Nephron (organoid): Measurements from ENCODE around the gene KSR2.

ENCODE experiments used
- H3K27ac Mint-ChIP-seq, 3 experiments: 2 replicates each; pipeline ENCODE4 v1.8.0; 2020; ENCODE audit warnings: mixed read lengths in 3 of 3, mild to moderate bottlenecking in 2 of 3, moderate library complexity in 1 of 3
- H3K27me3 Mint-ChIP-seq: 2 replicates; pipeline ENCODE4 v1.8.0; 2021; ENCODE audit warnings: low read depth, mild to moderate bottlenecking, moderate library complexity, mixed read lengths
- H3K36me3 Mint-ChIP-seq: 2 replicates; pipeline ENCODE4 v1.8.0; 2020; ENCODE audit warnings: low read depth, mixed read lengths
- H3K4me1 Mint-ChIP-seq: 2 replicates; pipeline ENCODE4 v1.8.0; 2020; ENCODE audit warnings: mixed read lengths
- H3K4me3 Mint-ChIP-seq, 3 experiments: 2 replicates each; pipeline ENCODE4 v1.8.0; 2020; ENCODE audit warnings: mild to moderate bottlenecking in 3 of 3, mixed read lengths in 3 of 3, moderate library complexity in 2 of 3
- H3K9me3 Mint-ChIP-seq: 2 replicates; pipeline ENCODE4 v1.8.0; 2020; ENCODE audit warnings: mixed read lengths
- CTCF ChIP-seq, 3 experiments: fragments of 200-600 bp; sonication (generic); IDR thresholded peaks; one replicate each; pipeline ENCODE4 v1.5.0; 2021; ENCODE audit warnings: antibody characterized with exemption in 3 of 3; ENCODE audit not compliant: unreplicated experiment in 3 of 3

KSR2 gene

DNA sequence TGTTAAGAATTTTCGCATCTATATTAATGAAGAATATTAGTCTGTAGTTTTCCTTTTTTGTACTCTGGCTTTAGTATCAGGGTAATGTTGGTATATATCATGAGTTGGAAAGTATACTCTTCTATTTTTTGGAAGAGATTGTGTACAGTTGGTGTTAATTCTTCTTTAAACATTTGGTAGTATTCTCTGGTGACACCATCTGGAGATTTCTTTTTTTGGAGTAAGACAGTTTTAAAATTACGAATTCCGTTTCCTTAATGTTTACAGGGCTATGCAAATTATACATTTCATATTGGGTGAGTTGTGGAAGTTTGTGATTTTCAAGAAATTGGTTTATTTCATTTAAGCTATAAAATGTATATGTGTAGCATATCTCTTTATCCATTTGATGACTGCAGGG is 423.6 kb downstream of the KSR2 start:
- H3K4me1 Mint-ChIP-seq: no peaks in the 10 kb centered on the region
- H3K9me3 Mint-ChIP-seq: peaks cover 19% of the 10 kb centered on the region
- H3K36me3 Mint-ChIP-seq: no peaks in the 10 kb centered on the region
- H3K27me3 Mint-ChIP-seq: peaks cover 42% of the 10 kb centered on the region
- no peak for TF ChIP-seq CTCF (IDR thresholded peaks at IDR 0.05; ENCODE audit: unreplicated experiment in 3 of 3)
- H3K27ac Mint-ChIP-seq: no peak overlapping the region
- H3K4me3 Mint-ChIP-seq: no peak overlapping the region

DNA sequence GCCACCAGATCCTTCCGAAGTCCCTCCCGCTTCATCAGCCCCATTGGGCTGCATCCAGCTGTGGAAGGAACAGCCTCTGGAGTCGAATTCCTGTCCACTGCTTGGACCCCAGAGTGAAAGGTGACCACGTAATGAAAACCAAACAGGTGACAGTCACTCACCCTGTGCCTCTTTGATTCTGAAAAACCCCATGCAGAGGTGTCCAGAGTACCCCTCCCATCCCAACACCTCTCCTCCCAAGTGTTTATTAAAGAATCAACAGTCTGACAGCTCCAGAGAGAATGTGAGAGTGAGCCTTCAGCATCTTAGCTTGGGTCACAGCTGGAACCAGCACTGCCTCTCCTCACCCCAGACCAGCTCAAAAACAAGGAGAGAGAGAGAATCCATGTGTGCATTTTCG is 428.8 kb downstream of the KSR2 start:
- H3K36me3 Mint-ChIP-seq: no peaks in the 10 kb centered on the region
- peaks cover 7% of the 10 kb centered on the region for H3K9me3 Mint-ChIP-seq
- no peaks in the 10 kb centered on the region for H3K4me1 Mint-ChIP-seq
- no peak overlapping the region for H3K27ac Mint-ChIP-seq
- no peak for TF ChIP-seq CTCF (IDR thresholded peaks at IDR 0.05; ENCODE audit: unreplicated experiment in 3 of 3)
- peaks cover 36% of the 10 kb centered on the region for H3K27me3 Mint-ChIP-seq
- no peak overlapping the region for H3K4me3 Mint-ChIP-seq

GRCh38 chr12:117538926-117539325 is 429.9 kb downstream of the KSR2 start:
- no peak for TF ChIP-seq CTCF (IDR thresholded peaks at IDR 0.05; ENCODE audit: unreplicated experiment in 3 of 3)
- Mint-ChIP-seq H3K27ac (no peak overlapping the region), H3K4me3 (no peak overlapping the region), H3K27me3 (peaks cover 38% of the 10 kb centered on the region), H3K4me1 (no peaks in the 10 kb centered on the region), H3K36me3 (no peaks in the 10 kb centered on the region), H3K9me3 (peaks cover 4% of the 10 kb centered on the region)

DNA sequence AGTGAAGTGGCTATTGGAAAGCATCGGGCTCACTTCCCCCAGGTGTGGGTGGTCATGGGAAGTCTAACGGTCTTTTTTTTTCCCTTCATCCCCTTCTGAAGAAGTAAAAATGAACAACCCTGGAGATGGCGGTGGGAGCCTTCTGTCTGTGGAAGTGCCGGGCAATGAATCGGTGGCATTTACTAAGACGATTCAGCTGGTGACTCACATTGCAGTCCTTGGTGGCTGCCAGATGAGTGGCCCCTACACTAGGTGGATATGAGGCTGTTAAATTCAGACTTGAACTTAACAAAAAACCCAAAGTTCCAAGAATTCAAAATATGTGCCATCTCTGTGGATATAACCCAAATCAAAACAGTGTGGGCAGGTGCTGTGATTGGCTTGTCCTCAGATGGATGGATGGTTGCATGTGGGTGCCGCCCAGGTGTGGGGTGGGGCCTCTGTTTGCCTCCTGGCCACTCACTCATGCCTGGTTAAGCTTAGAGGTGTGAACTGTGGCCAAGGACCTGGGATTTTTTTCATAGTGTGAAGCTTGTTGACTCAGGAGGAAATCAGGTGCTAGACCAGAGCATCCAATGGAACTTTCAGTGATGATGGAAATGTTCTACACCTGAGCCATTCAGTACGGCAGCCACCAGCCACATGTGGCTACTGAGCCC is 430.6 kb downstream of the KSR2 start:
- Mint-ChIP-seq H3K4me3 (no peak overlapping the region), H3K36me3 (no peaks in the 10 kb centered on the region), H3K27me3 (peaks cover 40% of the 10 kb centered on the region), H3K4me1 (peaks cover 7% of the 10 kb centered on the region), H3K27ac (no peak overlapping the region), H3K9me3 (peaks cover 2% of the 10 kb centered on the region)
- TF ChIP-seq CTCF (IDR thresholded peaks at IDR 0.05; ENCODE audit: unreplicated experiment in 3 of 3): no peak

DNA sequence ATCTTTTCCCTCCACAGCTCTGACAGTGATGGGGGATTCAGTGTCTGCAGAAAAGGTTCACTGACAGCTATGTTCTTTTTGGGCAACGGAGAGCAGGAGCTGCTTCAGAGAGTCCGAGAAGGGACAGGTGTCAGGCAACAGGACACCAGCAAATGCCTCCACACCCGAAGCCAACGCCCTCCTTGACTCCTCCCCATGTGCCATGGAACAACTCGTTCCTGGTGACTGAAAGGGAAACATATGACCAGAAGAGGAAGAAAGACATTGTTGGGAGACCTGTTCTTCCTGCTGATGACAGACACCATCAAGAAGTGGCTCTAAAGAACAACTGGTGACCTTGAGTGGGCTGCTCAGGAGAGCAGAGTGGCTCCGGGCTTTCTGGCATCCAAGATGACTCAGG is 435.1 kb downstream of the KSR2 start:
- no peak overlapping the region for H3K27ac Mint-ChIP-seq
- no peak overlapping the region for H3K4me3 Mint-ChIP-seq
- H3K36me3 Mint-ChIP-seq: no peaks in the 10 kb centered on the region
- H3K27me3 Mint-ChIP-seq: peaks cover 16% of the 10 kb centered on the region
- no peak for TF ChIP-seq CTCF (IDR thresholded peaks at IDR 0.05; ENCODE audit: unreplicated experiment in 3 of 3)
- peaks cover 13% of the 10 kb centered on the region for H3K4me1 Mint-ChIP-seq
- peaks cover 9% of the 10 kb centered on the region for H3K9me3 Mint-ChIP-seq

GRCh38 chr12:117530796-117531195 is 438.0 kb downstream of the KSR2 start:
- no peak for TF ChIP-seq CTCF (IDR thresholded peaks at IDR 0.05; ENCODE audit: unreplicated experiment in 3 of 3)
- peaks cover 27% of the 10 kb centered on the region for H3K27me3 Mint-ChIP-seq
- no peak overlapping the region for H3K4me3 Mint-ChIP-seq
- H3K36me3 Mint-ChIP-seq: no peaks in the 10 kb centered on the region
- H3K4me1 Mint-ChIP-seq: peaks cover 38% of the 10 kb centered on the region
- H3K9me3 Mint-ChIP-seq: peaks cover 10% of the 10 kb centered on the region
- no peak overlapping the region for H3K27ac Mint-ChIP-seq
